Kidney epithelial cell (primary cell): ENCODE results near the gene TMEM9. TPM values are rescaled to one million over a fixed set of nuclear protein-coding genes. Genes with fewer than 3 reads are reported as not detected.

Experiments
- DNase-seq: peaks from one replicate; pipeline ENCODE4 v3.0.0-alpha.2; 2010; ENCODE audit warnings: low read depth
- H3K27me3 ChIP-seq: 2 replicates; pipeline ENCODE4 v1.6.0; 2011; ENCODE audit warnings: low read length; ENCODE audit not compliant: control insufficient read depth, insufficient read depth
- H3K36me3 ChIP-seq: 2 replicates; pipeline ENCODE4 v1.5.1; 2011; ENCODE audit warnings: low read length; ENCODE audit not compliant: control insufficient read depth, insufficient read depth
- H3K4me3 ChIP-seq: 2 replicates; pipeline ENCODE4 v1.5.1; 2011; ENCODE audit warnings: low read depth, mild to moderate bottlenecking, control low read depth, low read length
- CTCF ChIP-seq: IDR thresholded peaks from 2 replicates; pipeline ENCODE4 v1.5.1; 2011; ENCODE audit warnings: mild to moderate bottlenecking, moderate library complexity, low read length, control low read depth, inconsistent platforms; ENCODE audit not compliant: insufficient read depth, poor library complexity, severe bottlenecking
- total RNA-seq: library from RNA; depleted of rRNA; stranded (reverse); fragments of >200 nt; gene quantifications from 2 replicates; pipeline ENCODE4 v1.2.3, GENCODE V29; 2015

TMEM9 gene
- total RNA-seq, 1 donor from 2014 or later: 103 TPM

GRCh38 chr1:201172326-201172725, 18.1 kb upstream of the TMEM9 start:
- no peak overlapping the region for H3K4me3 ChIP-seq
- H3K36me3 ChIP-seq: no peaks in the 10 kb centered on the region
- H3K27me3 ChIP-seq: no peaks in the 10 kb centered on the region
- no peak for TF ChIP-seq CTCF
- DNase-seq: no peak

GRCh38 chr1:201171063-201172036, 17.1 kb upstream of the TMEM9 start:
- Histone ChIP-seq H3K27me3 (no peaks in the 10 kb centered on the region), H3K36me3 (no peaks in the 10 kb centered on the region), H3K4me3 (peak overlapping the region; percentile 38)
- DNase-seq: no peak
- TF ChIP-seq CTCF: peak; percentile 35

GRCh38 chr1:201170533-201171062, 16.3 kb upstream of the TMEM9 start:
- Histone ChIP-seq H3K4me3 (peak overlapping the region; percentile 38), H3K27me3 (no peaks in the 10 kb centered on the region), H3K36me3 (no peaks in the 10 kb centered on the region)
- peak; percentile 69 for DNase-seq
- no peak for TF ChIP-seq CTCF

- no peak for DNase-seq
- peak overlapping the region; percentile 10 for H3K4me3 ChIP-seq
- H3K27me3 ChIP-seq: no peaks in the 10 kb centered on the region
- TF ChIP-seq CTCF: no peak
- no peaks in the 10 kb centered on the region for H3K36me3 ChIP-seq
Measured at GRCh38 chr1:201169971-201170532, 15.8 kb upstream of the TMEM9 start.

- Histone ChIP-seq H3K36me3 (no peaks in the 10 kb centered on the region), H3K4me3 (no peak overlapping the region), H3K27me3 (no peaks in the 10 kb centered on the region)
- no peak for TF ChIP-seq CTCF
- no peak for DNase-seq
Measured at GRCh38 chr1:201169203-201169602, 14.9 kb upstream of the TMEM9 start.
